ENCODE measurements around the gene STYXL2. TPM values are rescaled to one million over a fixed set of nuclear protein-coding genes. Genes with fewer than 3 reads are reported as not detected.

STYXL2 gene
- total RNA-seq, 1 donor from 2014 or later: 1.9 TPM

DNA sequence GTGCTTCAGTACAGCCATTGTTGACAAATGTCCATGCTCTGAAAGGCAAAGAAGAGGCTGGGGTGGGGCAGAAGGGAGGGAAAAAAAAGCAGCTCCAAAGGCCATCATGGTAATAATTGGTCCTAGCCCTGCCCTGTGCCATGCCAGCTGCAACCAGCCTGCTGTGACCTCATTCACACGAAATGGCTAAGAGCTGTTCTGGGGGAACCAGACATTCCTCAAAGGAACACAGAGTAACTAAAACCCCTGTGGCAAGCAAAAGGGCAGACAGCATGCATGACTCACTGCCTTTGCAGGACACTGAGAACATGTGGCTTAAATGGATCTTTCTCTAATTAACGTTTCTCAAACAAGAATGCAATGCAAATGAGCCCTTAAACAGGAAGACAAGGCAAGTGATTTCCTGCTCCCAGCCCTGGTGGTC is 42.3 kb downstream of the STYXL2 start:
- H3K4me3 Mint-ChIP-seq (ENCODE audit: unreplicated experiment): no peak overlapping the region
- peaks cover 1% of the 10 kb centered on the region for H3K27me3 Mint-ChIP-seq (ENCODE audit: unreplicated experiment)
- peaks cover 12% of the 10 kb centered on the region for H3K4me1 Mint-ChIP-seq (ENCODE audit: unreplicated experiment)
- H3K36me3 Mint-ChIP-seq (ENCODE audit: low read depth, unreplicated experiment): no peaks in the 10 kb centered on the region
- H3K9me3 Mint-ChIP-seq (ENCODE audit: unreplicated experiment): no peaks in the 10 kb centered on the region
- H3K27ac Mint-ChIP-seq (ENCODE audit: unreplicated experiment): no peak overlapping the region
- TF ChIP-seq, protein P1, sequence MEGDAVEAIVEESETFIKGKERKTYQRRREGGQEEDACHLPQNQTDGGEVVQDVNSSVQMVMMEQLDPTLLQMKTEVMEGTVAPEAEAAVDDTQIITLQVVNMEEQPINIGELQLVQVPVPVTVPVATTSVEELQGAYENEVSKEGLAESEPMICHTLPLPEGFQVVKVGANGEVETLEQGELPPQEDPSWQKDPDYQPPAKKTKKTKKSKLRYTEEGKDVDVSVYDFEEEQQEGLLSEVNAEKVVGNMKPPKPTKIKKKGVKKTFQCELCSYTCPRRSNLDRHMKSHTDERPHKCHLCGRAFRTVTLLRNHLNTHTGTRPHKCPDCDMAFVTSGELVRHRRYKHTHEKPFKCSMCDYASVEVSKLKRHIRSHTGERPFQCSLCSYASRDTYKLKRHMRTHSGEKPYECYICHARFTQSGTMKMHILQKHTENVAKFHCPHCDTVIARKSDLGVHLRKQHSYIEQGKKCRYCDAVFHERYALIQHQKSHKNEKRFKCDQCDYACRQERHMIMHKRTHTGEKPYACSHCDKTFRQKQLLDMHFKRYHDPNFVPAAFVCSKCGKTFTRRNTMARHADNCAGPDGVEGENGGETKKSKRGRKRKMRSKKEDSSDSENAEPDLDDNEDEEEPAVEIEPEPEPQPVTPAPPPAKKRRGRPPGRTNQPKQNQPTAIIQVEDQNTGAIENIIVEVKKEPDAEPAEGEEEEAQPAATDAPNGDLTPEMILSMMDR (IDR thresholded peaks at IDR 0.05; ENCODE audit: unreplicated experiment): no peak
- DNase-seq (ENCODE audit: low spot score): no peak

- H3K27ac Mint-ChIP-seq (ENCODE audit: unreplicated experiment): no peak overlapping the region
- H3K27me3 Mint-ChIP-seq (ENCODE audit: unreplicated experiment): peaks cover 1% of the 10 kb centered on the region
- no peak overlapping the region for H3K4me3 Mint-ChIP-seq (ENCODE audit: unreplicated experiment)
- no peaks in the 10 kb centered on the region for H3K9me3 Mint-ChIP-seq (ENCODE audit: unreplicated experiment)
- TF ChIP-seq, protein P1 (IDR thresholded peaks at IDR 0.05; ENCODE audit: unreplicated experiment): no peak
- no peaks in the 10 kb centered on the region for H3K36me3 Mint-ChIP-seq (ENCODE audit: low read depth, unreplicated experiment)
- H3K4me1 Mint-ChIP-seq (ENCODE audit: unreplicated experiment): peaks cover 8% of the 10 kb centered on the region
- DNase-seq (ENCODE audit: low spot score): no peak
Measured at GRCh38 chr1:167136806-167137205, 42.9 kb downstream of the STYXL2 start.

GRCh38 chr1:167137332-167137781 is 43.5 kb downstream of the STYXL2 start:
- peaks cover 1% of the 10 kb centered on the region for H3K27me3 Mint-ChIP-seq (ENCODE audit: unreplicated experiment)
- TF ChIP-seq, protein P1 (IDR thresholded peaks at IDR 0.05; ENCODE audit: unreplicated experiment): no peak
- H3K36me3 Mint-ChIP-seq (ENCODE audit: low read depth, unreplicated experiment): no peaks in the 10 kb centered on the region
- peaks cover 4% of the 10 kb centered on the region for H3K4me1 Mint-ChIP-seq (ENCODE audit: unreplicated experiment)
- H3K27ac Mint-ChIP-seq (ENCODE audit: unreplicated experiment): no peak overlapping the region
- no peak overlapping the region for H3K4me3 Mint-ChIP-seq (ENCODE audit: unreplicated experiment)
- no peaks in the 10 kb centered on the region for H3K9me3 Mint-ChIP-seq (ENCODE audit: unreplicated experiment)
- no peak for DNase-seq (ENCODE audit: low spot score)

DNA sequence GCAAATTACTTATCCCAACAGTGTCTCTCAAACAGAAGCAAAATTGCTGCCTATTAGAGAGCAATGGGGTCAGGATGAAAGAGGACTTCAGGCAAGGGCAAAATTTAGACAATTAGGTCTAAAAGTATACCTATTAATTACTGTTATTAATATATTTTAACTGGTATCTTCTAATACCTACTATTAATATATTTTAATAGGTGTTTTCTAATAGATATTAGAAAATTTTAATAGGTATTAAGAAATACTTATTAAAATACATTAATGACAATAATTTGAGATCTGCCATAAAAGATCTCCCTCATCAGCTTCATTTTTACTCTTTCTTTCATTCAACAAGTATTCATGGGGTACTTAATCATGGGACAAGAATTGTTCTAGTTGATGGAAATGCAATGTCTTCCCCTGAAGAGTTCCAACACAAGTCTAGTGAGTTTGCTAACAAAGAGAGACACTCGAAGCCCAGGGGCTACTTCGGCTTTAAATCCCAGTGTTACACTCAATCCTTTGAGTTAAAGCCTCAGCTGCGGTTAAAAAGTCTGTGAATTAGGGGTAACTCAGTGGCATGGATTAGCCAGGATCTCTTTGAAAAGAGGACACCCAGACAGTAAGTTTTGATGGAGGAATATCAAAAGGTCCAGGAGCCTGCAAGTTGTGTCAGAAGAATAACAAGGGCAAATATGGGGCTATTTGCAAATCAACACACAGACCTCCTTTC is 44.1 kb downstream of the STYXL2 start:
- Mint-ChIP-seq H3K4me3 (ENCODE audit: unreplicated experiment) (no peak overlapping the region), H3K27ac (ENCODE audit: unreplicated experiment) (no peak overlapping the region), H3K36me3 (ENCODE audit: low read depth, unreplicated experiment) (no peaks in the 10 kb centered on the region), H3K9me3 (ENCODE audit: unreplicated experiment) (no peaks in the 10 kb centered on the region), H3K4me1 (ENCODE audit: unreplicated experiment) (peaks cover 4% of the 10 kb centered on the region), H3K27me3 (ENCODE audit: unreplicated experiment) (peaks cover 1% of the 10 kb centered on the region)
- TF ChIP-seq, protein P1 (IDR thresholded peaks at IDR 0.05; ENCODE audit: unreplicated experiment): no peak
- DNase-seq (ENCODE audit: low spot score): no peak

GRCh38 chr1:167138703-167139102 is 44.8 kb downstream of the STYXL2 start:
- TF ChIP-seq, protein P1 (IDR thresholded peaks at IDR 0.05; ENCODE audit: unreplicated experiment): no peak
- Mint-ChIP-seq H3K27ac (ENCODE audit: unreplicated experiment) (no peak overlapping the region), H3K27me3 (ENCODE audit: unreplicated experiment) (peaks cover 1% of the 10 kb centered on the region), H3K4me3 (ENCODE audit: unreplicated experiment) (no peak overlapping the region), H3K4me1 (ENCODE audit: unreplicated experiment) (peaks cover 4% of the 10 kb centered on the region), H3K36me3 (ENCODE audit: low read depth, unreplicated experiment) (no peaks in the 10 kb centered on the region), H3K9me3 (ENCODE audit: unreplicated experiment) (no peaks in the 10 kb centered on the region)
- DNase-seq (ENCODE audit: low spot score): no peak
